ENCODE results near the gene RBM10. TPM values are rescaled to one million over a fixed set of nuclear protein-coding genes. Genes with fewer than 3 reads are reported as not detected.
A peak's percentile ranks its signal among the peaks of the same experiment; 100 is the strongest.

Gene RBM10
- total and polyA plus RNA-seq, 9 of the 15 experiments (the other 6 are each of a cell fraction or from before 2014, with no cell fraction given): 1.1 to 61.7 (median 31.5) TPM

- TF ChIP-seq REST (IDR thresholded peaks at IDR 0.05; ENCODE audit: borderline replicate concordance): peak; percentile 88
- 0 out of 2 replicates have a peak, but pooled peaks have one; percentile 65 for TF ChIP-seq REST (CRISPR knock-in tag; IDR thresholded peaks at IDR 0.05; ENCODE audit: low read depth)
- TF ChIP-seq NFRKB (IDR thresholded peaks at IDR 0.05; ENCODE audit: low read depth): peak; percentile 86
- TF ChIP-seq, protein P1, sequence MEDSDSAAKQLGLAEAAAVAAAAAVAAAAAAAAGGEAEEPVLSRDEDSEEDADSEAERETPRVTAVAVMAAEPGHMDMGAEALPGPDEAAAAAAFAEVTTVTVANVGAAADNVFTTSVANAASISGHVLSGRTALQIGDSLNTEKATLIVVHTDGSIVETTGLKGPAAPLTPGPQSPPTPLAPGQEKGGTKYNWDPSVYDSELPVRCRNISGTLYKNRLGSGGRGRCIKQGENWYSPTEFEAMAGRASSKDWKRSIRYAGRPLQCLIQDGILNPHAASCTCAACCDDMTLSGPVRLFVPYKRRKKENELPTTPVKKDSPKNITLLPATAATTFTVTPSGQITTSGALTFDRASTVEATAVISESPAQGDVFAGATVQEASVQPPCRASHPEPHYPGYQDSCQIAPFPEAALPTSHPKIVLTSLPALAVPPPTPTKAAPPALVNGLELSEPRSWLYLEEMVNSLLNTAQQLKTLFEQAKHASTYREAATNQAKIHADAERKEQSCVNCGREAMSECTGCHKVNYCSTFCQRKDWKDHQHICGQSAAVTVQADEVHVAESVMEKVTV (CRISPR knock-in tag; IDR thresholded peaks at IDR 0.05): peak; percentile 77
- TF ChIP-seq, protein P2, sequence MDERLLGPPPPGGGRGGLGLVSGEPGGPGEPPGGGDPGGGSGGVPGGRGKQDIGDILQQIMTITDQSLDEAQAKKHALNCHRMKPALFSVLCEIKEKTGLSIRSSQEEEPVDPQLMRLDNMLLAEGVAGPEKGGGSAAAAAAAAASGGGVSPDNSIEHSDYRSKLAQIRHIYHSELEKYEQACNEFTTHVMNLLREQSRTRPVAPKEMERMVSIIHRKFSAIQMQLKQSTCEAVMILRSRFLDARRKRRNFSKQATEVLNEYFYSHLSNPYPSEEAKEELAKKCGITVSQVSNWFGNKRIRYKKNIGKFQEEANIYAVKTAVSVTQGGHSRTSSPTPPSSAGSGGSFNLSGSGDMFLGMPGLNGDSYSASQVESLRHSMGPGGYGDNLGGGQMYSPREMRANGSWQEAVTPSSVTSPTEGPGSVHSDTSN (CRISPR knock-in tag; IDR thresholded peaks at IDR 0.05; ENCODE audit: low read depth): no peak
- TF ChIP-seq, protein P2 (tag; conservative IDR thresholded peaks at IDR 0.05; ENCODE audit: low read depth): peak; percentile 46; the same call in 1 of the 2 replicates
- TF ChIP-seq COPS2 (conservative IDR thresholded peaks at IDR 0.05): no peak
- no peak for TF ChIP-seq ZMIZ1 (IDR thresholded peaks at IDR 0.05; ENCODE audit: low read depth in 2 of 2, low read length in 2 of 2)
- peak; percentile 75; the same call in 1 of the 2 replicates for TF ChIP-seq PML (IDR thresholded peaks at IDR 0.05; ENCODE audit: low read length)
Observed at GRCh38 chrX:47193475-47194193, 48.6 kb downstream of the RBM10 start, which contains the start of gene UBA1 (continued).
